Kidney glomerular epithelial cell (primary cell): ENCODE results near the gene RAET1E.
A peak's percentile ranks its signal among the peaks of the same experiment; 100 is the strongest.
"Not testable (repeated sequence)": the region's sequence is repeated elsewhere in the genome, so short reads cannot be mapped to it uniquely, and the experiment has no call there.

Source experiments
- DNase-seq: peaks from one replicate; lab custom pipeline; 2025; lab: John Stamatoyannopoulos, UW

The RAET1E gene, protein sequence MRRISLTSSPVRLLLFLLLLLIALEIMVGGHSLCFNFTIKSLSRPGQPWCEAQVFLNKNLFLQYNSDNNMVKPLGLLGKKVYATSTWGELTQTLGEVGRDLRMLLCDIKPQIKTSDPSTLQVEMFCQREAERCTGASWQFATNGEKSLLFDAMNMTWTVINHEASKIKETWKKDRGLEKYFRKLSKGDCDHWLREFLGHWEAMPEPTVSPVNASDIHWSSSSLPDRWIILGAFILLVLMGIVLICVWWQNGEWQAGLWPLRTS

DNA sequence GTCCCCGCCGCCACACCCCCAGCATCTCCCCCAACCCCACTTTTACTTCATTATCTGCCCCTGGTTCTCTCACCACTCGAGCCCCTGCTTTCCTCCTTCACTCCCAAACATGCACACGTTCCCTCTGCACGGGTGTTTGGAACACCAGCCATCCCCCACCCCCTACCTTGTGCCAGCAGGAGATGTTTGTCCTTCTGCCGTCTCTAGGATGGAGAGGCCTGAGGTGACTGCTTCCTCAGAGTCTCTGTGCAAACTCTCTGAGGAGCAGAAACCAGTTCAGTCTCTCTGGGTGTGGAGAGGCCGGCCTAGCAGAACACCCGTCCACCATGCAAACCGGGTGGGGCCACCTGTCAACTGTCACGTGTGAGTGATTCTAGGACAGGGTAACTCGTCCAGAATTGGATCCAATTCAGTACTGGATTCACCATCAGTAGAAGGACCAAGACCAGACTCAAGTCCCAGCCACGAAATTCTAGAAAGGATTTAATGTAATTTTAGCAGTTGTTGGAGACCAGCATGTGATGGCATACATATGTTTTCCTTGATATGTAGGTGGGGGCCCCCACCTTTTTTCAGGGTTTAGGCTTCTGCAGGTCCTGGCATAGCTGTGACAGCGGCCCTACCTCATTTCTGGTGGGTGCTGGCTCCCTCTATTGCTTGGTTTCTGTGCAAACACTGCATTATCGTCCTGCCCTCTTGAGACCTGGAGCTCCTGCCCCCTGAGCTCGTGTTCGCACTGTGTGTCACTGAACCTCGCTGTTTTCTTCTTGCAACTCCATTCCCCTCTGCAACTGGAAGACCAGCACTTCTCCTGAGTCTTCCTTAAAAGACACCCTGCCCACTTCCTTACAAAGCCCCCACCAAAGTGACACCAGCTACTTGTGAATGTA is at the start of gene RAET1E:
Gene RAET1E (minus strand): TSS at position 259 of the 890 bp plus-strand sequence. CDS start 7,212 bp downstream, outside the sequence.
- no peak for DNase-seq

DNA sequence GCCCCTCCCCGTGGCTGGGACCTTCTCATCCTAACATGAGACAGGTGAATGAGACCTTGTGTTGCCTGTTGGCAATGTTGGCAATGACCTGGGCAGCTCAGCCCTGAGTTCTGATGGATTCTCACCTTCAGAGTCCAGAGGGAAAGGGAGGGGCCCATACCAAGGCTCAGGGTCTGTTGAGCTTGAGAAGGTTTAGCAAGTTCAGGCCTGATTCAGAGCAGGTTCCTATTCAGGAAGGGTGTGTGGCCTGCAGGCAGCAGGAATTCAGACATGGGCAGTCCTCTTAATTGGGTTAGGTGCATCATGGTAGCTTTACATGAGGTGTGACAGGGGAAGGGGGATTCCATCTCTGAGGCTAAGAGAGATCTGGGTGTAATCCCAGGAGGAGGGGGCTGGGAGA is 49.6 kb upstream of the RAET1E start:
- not testable (repeated sequence) for DNase-seq

DNA sequence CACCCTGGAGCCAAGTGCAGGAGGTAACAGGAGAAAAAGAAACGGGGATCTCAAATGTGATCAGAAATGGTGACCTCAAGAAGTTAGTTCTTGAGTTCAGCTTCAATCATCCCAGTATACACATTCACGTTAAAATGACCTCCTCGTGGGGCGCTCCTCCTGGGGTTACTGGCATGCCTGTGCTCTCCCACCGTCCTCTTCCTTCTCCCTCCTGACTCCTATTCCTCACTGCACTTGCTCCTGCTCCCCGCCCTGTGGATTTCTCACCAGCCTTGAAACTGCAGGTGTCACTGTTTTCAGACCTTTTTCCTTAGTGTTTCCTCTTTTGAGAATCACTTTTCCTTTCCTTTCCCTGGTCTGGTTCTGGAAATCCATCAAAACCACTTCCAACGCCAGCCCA is 48.7 kb upstream of the RAET1E start:
- not testable (repeated sequence) for DNase-seq

DNA sequence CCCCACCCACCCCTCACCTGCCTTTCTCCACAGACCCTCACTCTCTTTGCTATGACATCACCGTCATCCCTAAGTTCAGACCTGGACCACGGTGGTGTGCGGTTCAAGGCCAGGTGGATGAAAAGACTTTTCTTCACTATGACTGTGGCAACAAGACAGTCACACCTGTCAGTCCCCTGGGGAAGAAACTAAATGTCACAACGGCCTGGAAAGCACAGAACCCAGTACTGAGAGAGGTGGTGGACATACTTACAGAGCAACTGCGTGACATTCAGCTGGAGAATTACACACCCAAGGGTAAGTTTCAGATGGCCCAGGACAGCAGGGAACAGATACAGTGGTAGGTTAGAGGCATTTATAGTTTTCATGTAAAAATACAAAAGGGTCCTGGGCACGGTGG is 47.4 kb upstream of the RAET1E start:
- not testable (repeated sequence) for DNase-seq

DNA sequence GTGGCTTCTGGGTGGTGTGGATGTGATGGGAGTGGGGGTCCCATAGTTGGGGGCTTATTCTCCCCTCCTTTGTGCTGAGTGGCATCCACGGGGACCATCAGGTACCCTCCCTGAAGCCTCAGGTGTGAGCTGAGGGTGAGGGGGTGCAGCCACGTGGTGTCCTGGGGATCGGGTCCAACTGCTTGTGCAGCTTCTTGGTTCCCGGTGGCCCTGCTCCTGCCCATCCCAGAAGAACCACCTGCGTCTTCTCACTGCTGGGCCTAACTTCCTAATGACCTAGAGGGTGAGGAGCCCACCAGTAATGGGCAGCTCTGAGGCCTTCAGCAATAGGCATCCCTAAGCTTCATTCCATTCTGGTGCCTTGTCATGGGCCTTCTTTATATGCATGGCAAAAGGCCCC is 45.4 kb upstream of the RAET1E start:
- DNase-seq, result not testable (repeated sequence)

DNA sequence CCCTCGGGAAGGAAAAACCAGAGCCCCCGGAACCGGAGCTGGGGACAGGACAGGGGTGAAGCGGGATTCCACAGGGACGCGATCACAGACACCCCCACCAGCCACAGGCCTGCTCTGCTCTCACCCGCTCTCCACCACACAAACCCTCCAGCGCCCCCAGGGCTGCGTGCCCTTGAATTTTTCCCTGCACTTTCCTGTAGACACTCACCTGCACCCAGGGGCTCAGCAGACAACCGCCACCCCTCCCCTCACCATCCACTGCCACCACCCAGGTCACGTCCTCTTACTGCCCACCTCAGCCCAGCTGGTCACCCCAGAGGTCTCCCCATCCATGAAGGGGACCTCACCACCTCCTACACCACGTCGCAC is 44.5 kb upstream of the RAET1E start:
- DNase-seq, result no peak

DNA sequence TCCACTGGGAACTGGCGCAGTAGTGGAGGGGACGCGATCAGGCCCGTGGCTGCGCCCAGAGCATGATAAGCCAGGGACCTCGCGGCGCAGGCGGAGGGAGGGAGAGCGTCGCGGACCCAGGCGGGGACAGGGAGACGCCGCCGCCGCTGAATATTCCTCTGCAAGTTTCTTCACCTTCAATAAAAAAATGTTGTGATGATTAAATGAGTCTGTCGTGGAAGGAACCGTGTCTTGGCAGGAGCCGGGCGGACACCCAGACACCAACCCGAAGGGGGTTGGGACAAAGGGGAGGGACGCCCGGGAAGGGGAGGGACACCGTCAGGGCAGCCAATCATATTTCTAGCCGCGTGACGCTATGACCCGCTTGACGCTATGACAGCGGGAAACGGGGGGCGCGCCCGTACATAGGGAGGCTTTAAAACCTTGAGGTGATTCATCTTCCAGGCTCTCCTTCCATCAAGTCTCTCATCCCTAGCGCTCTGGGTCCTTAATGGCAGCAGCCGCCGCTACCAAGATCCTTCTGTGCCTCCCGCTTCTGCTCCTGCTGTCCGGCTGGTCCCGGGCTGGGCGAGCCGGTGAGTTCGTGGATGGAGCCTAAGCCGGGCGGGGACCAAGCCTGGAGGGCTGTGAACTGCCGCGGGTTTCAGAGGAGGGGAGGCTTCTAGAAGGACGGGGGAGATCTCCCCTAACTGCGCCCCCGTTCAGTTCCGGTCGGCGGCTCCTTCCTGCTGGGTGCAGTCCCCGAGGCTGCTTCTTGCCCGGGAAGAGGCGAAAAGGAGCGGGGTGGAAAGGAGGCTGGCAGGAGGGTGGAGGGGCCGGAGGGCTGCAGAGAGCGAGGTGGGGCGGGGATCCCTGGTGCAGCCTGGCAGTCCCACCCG is 43.9 kb upstream of the RAET1E start, which contains the start of gene ULBP2:
Gene ULBP2 (plus strand): TSS at position 432 of the 878 bp plus-strand sequence. CDS start 59 bp downstream, at position 491.
- peak; percentile 95 for DNase-seq

DNA sequence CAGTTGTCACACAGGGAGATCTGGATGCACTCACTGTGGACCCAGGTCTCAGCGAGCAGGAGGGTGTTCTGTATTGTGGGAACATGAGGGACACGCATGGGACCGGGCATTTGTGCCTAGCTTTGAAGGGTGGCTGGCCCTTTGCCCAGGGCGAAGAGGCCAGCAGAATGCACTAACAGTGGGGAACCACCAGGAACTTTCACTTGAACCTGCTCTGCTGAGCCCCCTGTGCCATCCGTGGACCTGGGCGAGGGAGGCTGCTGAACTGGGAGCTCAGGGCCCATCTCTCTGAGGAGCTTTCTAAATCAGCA is 42.7 kb upstream of the RAET1E start:
- no peak for DNase-seq

DNA sequence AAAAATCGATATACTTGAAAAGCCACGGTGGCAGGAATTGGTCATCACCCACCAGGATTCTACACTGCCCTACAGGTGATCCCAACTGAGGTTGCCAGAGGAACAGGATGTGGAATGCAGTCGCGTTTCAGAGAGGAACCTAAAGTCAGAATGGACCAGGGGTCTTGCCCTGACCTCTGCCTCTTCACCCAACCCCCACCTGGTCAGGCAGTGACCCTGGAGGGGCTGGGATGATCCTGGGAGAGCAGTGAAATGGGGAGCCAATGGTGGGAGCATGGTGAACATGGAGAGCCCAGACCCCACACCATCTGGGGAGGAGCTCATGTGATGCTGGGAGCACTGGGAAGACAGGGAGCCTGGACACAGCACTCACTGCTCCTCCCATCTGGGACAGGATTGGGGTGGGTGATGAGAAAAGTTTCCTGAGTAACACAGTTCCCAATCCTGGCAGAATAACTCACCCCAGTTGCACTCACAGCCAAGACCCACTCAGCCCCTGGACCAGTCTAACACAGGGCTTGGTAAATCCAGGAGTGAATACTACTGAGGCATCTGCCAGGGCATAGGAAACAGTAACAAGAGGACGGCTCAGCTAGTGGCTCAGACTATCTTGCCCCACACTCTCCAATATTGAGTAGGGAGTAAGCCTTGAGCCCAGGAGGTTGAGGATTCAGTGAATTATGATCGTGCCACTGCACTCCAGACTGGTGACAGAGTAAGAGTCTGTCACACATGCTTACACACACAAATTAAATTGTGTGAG is 42.2 kb upstream of the RAET1E start:
- no peak for DNase-seq

DNA sequence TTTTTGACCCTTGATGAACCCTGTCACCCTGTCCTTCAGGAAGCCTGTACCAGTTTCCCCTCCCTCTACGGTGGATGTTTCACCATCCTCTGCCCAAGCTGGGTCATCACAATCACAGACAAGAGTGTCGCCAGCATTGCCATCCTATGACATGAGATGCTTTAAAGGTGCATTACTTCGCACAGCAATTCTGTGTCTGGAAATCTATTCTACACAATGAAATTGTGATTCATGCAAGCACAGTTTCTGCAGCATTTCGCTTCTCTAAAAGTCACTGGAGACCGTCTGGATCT is 41.4 kb upstream of the RAET1E start:
- DNase-seq, result no peak

DNA sequence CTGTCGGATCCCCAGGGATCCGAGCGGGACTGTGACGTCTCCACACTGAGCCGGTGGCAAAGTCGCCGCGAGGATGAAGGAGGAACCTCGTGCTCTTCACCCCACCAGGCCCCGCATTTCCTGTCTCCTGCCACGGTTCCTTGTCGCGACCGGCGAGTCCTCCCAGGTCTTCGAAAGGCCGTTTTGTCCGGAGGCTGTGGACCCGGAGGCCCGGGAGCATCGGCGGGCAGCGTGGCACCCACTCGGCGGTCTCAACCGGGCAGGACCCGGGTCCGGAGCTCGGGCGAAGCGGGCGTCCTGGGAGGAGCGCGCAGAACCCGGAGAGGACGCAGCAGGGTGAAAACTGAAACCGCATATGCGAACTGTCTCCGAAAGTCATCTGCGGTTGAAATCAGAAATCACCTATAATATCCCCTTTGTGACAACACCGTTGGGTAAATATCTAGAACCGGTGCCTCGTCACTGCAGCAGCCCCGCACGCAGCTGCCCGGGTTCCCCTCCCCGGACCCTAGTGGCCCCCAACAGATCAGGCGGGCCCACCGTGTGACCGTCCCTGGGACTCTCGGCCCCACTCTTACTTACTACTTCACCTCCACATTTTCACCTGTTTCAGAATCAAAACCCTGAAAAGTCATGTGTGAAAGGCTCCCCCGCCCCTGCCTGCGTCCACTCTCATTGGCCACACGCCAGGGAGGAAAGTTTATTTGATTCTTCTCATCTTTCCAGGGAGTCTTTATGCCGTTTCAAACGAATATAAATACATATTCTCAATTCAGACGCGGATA is 40.9 kb upstream of the RAET1E start:
- DNase-seq, result no peak

DNA sequence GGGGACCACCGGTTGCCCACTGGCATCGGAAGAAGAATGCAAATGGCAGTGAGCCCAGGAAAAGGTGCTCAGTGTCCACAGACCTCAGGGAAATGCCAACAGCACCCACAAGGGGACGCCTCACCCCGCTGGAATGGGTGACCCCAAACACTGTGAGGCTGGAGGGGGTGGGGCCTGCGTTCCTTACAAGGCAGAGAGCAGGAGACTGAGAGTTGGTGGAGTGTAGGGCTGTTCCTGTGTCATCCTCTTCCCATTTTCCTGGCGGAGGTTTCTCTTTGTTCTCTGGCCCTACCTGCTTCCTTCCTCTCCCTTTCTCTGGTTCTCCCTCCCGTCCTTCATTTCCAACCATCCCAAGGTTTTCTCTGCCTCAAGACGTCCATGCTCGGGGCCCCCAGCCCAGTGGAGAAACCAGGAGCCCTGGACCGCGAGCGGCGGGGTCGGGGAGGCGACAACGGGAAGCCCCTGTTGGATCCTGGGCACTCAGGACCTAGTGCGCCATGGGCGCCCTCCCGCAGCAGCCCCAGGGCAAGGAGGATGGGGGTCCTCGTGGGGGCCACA is 40.2 kb upstream of the RAET1E start:
- DNase-seq, result not testable (repeated sequence)

DNA sequence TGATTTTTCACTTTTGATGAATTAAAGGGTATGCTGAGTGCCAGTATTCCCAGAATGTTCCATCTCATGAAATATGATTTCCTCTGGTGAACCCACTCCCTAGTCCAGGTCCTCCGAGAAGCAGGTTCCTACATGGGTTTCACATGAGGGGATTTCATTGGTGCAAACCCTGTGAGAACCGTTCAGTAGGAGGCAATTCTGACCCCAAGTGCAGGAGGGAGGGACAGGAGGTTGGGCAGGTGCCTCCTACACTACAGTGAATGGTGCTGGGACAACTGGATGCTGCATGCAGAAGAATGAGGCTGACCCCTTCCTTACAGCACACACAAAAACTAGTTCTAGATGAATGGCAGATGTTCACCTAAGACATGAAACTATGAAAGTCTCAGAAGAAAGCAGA is 38.8 kb upstream of the RAET1E start:
- no peak for DNase-seq

DNA sequence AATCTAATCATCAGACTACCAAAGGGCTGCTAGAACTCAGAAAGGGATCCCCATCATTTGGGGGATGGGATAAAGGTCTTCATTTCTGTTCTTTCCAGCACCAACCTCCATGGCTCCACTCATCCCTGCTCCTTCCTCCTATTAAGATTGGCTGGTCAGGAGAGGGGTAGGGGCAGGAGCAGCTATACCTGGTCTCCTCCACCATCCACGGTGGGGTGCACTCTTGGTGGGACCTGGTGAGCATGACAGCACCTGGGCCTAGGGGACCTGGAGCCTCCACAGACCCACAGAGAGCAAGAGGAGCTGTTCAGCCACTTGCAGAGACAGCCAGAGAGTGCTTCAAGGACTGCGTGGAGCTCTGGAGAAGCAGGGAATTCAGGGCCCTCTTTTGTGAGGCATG is 37.8 kb upstream of the RAET1E start:
- no peak for DNase-seq

DNA sequence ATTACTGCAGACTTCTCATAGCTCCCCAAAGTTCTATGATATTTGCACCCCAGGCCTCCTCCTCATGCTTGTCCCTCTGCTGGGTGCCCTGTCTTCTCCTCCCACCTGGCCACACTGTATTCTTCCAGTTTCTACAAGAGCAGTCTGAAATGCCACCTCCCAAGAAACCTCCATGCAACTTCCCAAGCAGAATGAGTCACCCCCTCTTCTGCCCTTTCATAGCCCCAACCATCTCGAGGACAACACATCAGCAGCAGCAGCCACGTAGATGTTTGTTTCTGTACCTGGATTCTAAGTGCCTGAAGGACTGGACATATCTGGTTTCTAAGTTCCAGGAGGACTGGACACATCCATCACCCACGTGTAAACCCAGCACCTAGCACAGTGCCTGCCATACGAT is 37.3 kb upstream of the RAET1E start:
- no peak for DNase-seq

DNA sequence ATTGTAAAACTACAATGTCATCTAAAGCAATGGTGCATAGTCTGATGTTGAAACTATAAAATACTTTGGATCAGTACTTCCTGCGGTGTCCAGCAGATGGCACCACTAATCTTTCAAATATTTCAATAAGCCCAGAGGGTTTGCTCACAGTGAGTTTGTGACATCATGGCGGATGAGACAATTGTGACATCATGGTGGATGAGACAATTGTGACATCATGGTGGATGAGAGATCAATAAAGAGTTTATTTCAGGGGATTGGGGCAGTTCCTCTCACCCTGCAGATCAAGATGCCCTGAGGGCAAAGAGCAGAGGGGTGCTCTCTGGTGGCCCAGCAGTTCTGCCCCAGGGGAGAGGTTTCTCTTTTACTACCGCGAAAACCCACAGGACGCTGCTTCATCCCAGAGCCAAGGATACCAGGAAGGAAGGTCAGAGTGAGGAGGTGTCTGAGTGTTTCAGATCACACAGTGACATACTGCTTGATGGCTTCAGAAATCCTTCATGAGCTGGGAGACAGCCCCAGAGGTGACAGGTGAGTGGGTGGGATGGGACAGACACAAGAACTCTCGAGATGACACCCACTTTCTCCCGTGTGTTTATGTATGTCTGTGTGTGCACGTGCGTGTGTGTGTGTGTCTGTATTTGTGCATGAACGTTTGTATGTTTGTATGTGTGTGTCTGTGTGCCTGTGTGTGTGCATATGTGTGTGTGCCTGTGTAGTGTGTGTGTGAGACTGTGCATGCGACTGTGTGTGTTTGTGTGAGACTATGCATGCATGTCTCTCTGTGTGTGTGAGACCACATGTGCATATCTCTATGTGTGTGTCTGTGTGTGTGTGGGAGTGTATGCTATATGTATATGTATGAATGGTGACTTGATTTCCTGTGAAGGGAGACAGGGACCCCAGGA is 36.6 kb upstream of the RAET1E start:
- DNase-seq, result peak; percentile 68

DNA sequence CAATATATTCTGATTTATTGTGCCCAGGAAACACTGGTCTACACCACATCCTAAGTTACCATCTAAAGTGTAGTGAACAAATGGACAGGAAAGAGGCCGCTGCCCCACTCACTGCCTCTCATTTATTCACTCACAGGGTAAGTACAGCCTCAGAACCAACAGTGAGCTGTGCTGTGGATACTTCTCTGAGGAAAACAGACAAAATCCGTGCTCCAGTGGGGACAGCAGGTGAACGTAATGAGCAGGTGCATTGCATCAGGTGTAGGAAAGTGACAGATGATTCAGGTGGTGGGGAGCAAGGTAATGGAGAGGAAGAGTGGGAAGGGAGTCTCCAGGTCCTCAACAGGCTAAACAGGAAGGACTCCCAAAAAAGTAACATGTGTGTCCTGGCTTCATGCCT is 35.5 kb upstream of the RAET1E start:
- DNase-seq, result no peak

DNA sequence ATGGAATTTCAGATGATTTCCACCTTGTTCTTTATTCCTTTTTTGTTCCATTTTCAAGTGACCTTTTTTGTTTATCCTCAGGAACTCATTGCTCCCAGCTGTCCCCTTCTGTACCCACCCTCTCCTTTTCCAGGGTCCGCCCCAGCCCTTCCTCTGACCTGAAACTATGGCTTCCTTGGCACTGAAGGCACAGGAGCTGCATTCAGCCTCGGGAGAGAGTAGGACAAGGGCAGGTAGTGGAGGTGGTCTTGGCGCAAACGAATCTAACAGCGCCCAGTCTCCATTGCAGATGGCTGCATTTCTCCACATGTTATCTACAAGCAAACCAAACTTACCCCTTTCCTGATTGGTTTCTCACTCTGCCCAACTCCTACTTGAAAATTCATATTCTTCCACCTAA is 35.1 kb upstream of the RAET1E start:
- DNase-seq, result no peak

DNA sequence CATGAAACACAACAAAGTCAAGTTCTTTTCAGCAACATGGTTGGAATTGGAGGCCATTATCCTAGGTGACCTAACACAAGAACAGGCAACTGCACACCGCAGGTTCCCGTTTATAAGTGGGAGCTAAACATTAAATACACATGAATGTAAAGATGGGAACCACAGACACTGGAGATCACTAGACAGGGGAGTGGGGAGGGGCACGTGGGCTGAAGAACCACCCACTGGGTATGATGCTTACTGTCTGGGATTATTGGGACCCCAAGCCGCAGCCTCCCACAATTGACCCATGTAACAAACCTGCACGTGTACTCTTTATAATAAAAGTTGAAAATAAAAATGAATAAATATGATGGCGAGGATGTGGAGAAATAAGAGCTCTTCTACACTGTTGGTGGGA is 33.6 kb upstream of the RAET1E start:
- DNase-seq, result no peak

DNA sequence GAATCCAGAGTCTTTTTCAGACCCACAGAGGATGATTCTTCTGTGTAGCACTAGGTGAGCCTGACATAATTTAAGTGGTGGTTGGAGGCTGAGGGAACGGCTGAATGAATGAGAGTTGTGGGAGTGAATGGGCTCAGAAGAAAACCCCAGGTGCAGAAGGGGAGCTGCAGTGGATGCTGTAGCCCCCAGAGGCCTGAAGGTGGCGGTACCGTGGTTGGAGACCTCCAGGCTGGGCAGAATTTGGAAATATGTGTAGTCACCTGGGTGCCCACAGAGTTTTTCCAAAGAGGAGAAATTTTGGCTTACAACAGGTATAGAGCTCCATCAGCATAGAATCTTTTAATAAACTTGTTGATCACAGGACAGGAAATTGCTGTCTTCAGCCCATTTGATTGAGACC is 31.5 kb upstream of the RAET1E start:
- DNase-seq, result no peak
